PC-3 (cell line): ENCODE measurements around the gene TBX2.

Source experiments
- CTCF ChIP-seq: fragments of 300-600 bp; sonication (generic); conservative IDR thresholded peaks from 2 replicates; pipeline ENCODE4 v1.5.1; 2017; ENCODE audit warnings: antibody characterized with exemption, low read depth, mild to moderate bottlenecking, low read length
- EZH2 ChIP-seq: fragments of 300-600 bp; sonication (generic); IDR thresholded peaks from one replicate; pipeline ENCODE4 v1.6.1; 2017; ENCODE audit warnings: antibody characterized with exemption, mild to moderate bottlenecking, low read length; ENCODE audit not compliant: unreplicated experiment

GRCh38 chr17:61362396-61362795 lies 37.2 kb upstream of the TBX2 start:
- TF ChIP-seq CTCF (no peak), EZH2 (no peak)
